ENCODE results near the gene BAX.

GRCh38 chr19:48918071-48918470 lies 36.6 kb upstream of the BAX start:
- TF ChIP-seq CTCF (IDR thresholded peaks at IDR 0.05; ENCODE audit: insufficient read depth, low read depth, low read length) (no peak), EZH2 (IDR thresholded peaks at IDR 0.05; ENCODE audit: insufficient read depth, low read length) (no peak)

All from astrocyte (in vitro differentiated cells and primary cell).